GM23338 (cell line): ENCODE measurements around the gene ZDHHC7. TPM values are rescaled to one million over a fixed set of nuclear protein-coding genes. Genes with fewer than 3 reads are reported as not detected.

Experiments
- ATAC-seq: fragments of 200-7000 bp; cut with Tn5 transposase; 3 replicates; pipeline ENCODE4 v1.9.1; 2020
- DNase-seq: peaks from one replicate; pipeline ENCODE4 v3.0.0-alpha.2; 2015; ENCODE audit warnings: low spot score
- H2AFZ ChIP-seq: fragments of 200-600 bp; sonication (generic); 2 replicates; pipeline ENCODE4 v1.8.0; 2016; ENCODE audit warnings: antibody characterized with exemption, mild to moderate bottlenecking, moderate library complexity
- H3F3A ChIP-seq: fragments of 200-600 bp; sonication (generic); replicated peaks from 2 replicates; pipeline ENCODE4 v1.8.0; 2017; ENCODE audit warnings: antibody characterized with exemption, mixed run types, low read depth
- H3K27ac ChIP-seq: fragments of 200-600 bp; sonication (generic); 2 replicates; pipeline ENCODE4 v1.6.1; 2016; ENCODE audit warnings: low read depth
- H3K27me3 ChIP-seq: fragments of 200-600 bp; sonication (generic); 2 replicates; pipeline ENCODE4 v1.8.0; 2016; ENCODE audit warnings: mild to moderate bottlenecking, mixed run types, moderate library complexity; ENCODE audit not compliant: insufficient read depth
- H3K36me3 ChIP-seq: fragments of 200-600 bp; sonication (generic); 2 replicates; pipeline ENCODE4 v1.8.0; 2016; ENCODE audit warnings: mild to moderate bottlenecking; ENCODE audit not compliant: insufficient read depth
- H3K4me1 ChIP-seq: fragments of 200-600 bp; sonication (generic); 2 replicates; pipeline ENCODE4 v1.8.0; 2016; ENCODE audit warnings: mild to moderate bottlenecking, moderate library complexity; ENCODE audit not compliant: insufficient read depth
- H3K4me2 ChIP-seq: fragments of 200-600 bp; sonication (generic); 2 replicates; pipeline ENCODE4 v1.7.1; 2017; ENCODE audit warnings: mixed run types
- H3K4me3 ChIP-seq: fragments of 200-600 bp; sonication (generic); 2 replicates; pipeline ENCODE4 v1.6.1; 2016; ENCODE audit warnings: mixed run types
- H3K79me2 ChIP-seq: fragments of 200-600 bp; sonication (generic); replicated peaks from 2 replicates; pipeline ENCODE4 v1.8.0; 2017; ENCODE audit warnings: mild to moderate bottlenecking; ENCODE audit not compliant: insufficient read depth
- H3K9me2 ChIP-seq: fragments of 200-600 bp; sonication (generic); 2 replicates; pipeline ENCODE4 v1.8.0; 2017; ENCODE audit not compliant: insufficient read depth
- H4K20me1 ChIP-seq: fragments of 200-600 bp; sonication (generic); replicated peaks from 2 replicates; pipeline ENCODE4 v1.8.0; 2017; ENCODE audit warnings: mild to moderate bottlenecking; ENCODE audit not compliant: insufficient read depth
- H3K27ac Mint-ChIP-seq: 2 replicates; pipeline ENCODE4 v1.8.0; 2020; ENCODE audit warnings: inconsistent platforms, mild to moderate bottlenecking, moderate library complexity, mixed read lengths
- H3K27me3 Mint-ChIP-seq: 3 replicates; pipeline ENCODE4 v1.8.0; 2022; ENCODE audit warnings: low read depth, mild to moderate bottlenecking, moderate library complexity, mixed read lengths, inconsistent platforms; ENCODE audit not compliant: insufficient read depth, poor library complexity
- H3K36me3 Mint-ChIP-seq: 3 replicates; pipeline ENCODE4 v1.8.0; 2021; ENCODE audit warnings: low read depth, mild to moderate bottlenecking, inconsistent platforms, moderate library complexity, mixed read lengths
- H3K4me1 Mint-ChIP-seq: 3 replicates; pipeline ENCODE4 v1.8.0; 2020; ENCODE audit warnings: mild to moderate bottlenecking, inconsistent platforms, mixed read lengths
- H3K4me3 Mint-ChIP-seq: 3 replicates; pipeline ENCODE4 v1.8.0; 2021; ENCODE audit warnings: moderate library complexity, mild to moderate bottlenecking, inconsistent platforms, mixed read lengths
- H3K9me3 Mint-ChIP-seq: 3 replicates; pipeline ENCODE4 v1.8.0; 2020; ENCODE audit warnings: moderate library complexity, mild to moderate bottlenecking, inconsistent platforms, mixed read lengths
- CREB1 ChIP-seq: fragments of 250-450 bp; sonication (Bioruptor Pico); IDR thresholded peaks from 2 replicates; pipeline ENCODE4 v1.5.0; 2020; ENCODE audit warnings: low read depth, mild to moderate bottlenecking, moderate library complexity
- EZH2 ChIP-seq: fragments of 200-600 bp; sonication (generic); IDR thresholded peaks from one replicate; pipeline ENCODE4 v1.8.0; 2017; ENCODE audit warnings: antibody characterized with exemption, mild to moderate bottlenecking, low read depth; ENCODE audit not compliant: unreplicated experiment
- NANOG ChIP-seq: IDR thresholded peaks from 2 replicates; pipeline ENCODE4 v1.6.1; 2016; ENCODE audit warnings: antibody characterized with exemption, borderline replicate concordance
- ZNF114 ChIP-seq: fragments of 250-450 bp; sonication (Bioruptor Pico); IDR thresholded peaks from 2 replicates; pipeline ENCODE4 v1.5.0; 2020; ENCODE audit warnings: mild to moderate bottlenecking, moderate library complexity
- ZNF331 ChIP-seq: fragments of 250-450 bp; sonication (Bioruptor Pico); IDR thresholded peaks from 2 replicates; pipeline ENCODE4 v1.5.0; 2020; ENCODE audit warnings: low read depth, mild to moderate bottlenecking, moderate library complexity
- polyA plus RNA-seq: library from polyadenylated mRNA; unstranded; fragments of >200 nt; fragmentation: Nextera tagmentation; extraction: Ambion mirVana; gene quantifications from 2 replicates; pipeline ENCODE4 v1.2.1, GENCODE V29; 2016
- total RNA-seq: library from RNA; depleted of rRNA; stranded (reverse); fragments of >200 nt; shearing (Covaris generic); gene quantifications from 2 replicates; pipeline ENCODE4 v1.2.3, GENCODE V29; 2014
- TF ChIP-seq, protein P1 (sequence below), 2 experiments: fragments of 200-600 bp in 1 of 2; sonication (generic) in 1 of 2; conservative IDR thresholded peaks; 2 replicates each; pipeline versions ENCODE4 v1.5.1 to v1.6.1; 2016 to 2017; ENCODE audit warnings: antibody characterized with exemption in 2 of 2, low read depth in 2 of 2, mild to moderate bottlenecking in 2 of 2, moderate library complexity in 1 of 2
- TF ChIP-seq, protein P2 (sequence below): fragments of 250-450 bp; sonication (Bioruptor Pico); IDR thresholded peaks from 2 replicates; pipeline ENCODE4 v1.5.0; 2020; ENCODE audit warnings: mild to moderate bottlenecking, moderate library complexity

The ZDHHC7 gene
- total and polyA plus RNA-seq, 2 experiments from 2014 or later: 13.1 to 46.1 TPM

GRCh38 chr16:85057948-85058347 is 46.6 kb upstream of the ZDHHC7 start:
- ATAC-seq (no peak), DNase-seq (no peak)
- Mint-ChIP-seq H3K27me3 (peaks cover 6% of the 10 kb centered on the region), H3K4me3 (no peak overlapping the region), H3K27ac (no peak overlapping the region), H3K36me3 (no peaks in the 10 kb centered on the region), H3K4me1 (peaks cover 33% of the 10 kb centered on the region), H3K9me3 (no peaks in the 10 kb centered on the region)
- H3K27ac ChIP-seq: no peak overlapping the region
- H3K4me1 ChIP-seq: peaks cover 10% of the 10 kb centered on the region
- no peaks in the 10 kb centered on the region for H3K36me3 ChIP-seq
- no peaks in the 10 kb centered on the region for H3K79me2 ChIP-seq
- H3K4me3 ChIP-seq: no peak overlapping the region
- H3F3A ChIP-seq: 0 out of 2 replicates have a peak, but pooled peaks cover 3% of the 10 kb centered on the region
- H2AFZ ChIP-seq: no peak overlapping the region
- H3K27me3 ChIP-seq: no peaks in the 10 kb centered on the region
- H3K9me2 ChIP-seq: no peaks in the 10 kb centered on the region
- TF ChIP-seq NANOG (no peak), EZH2 (no peak), ZNF114 (CRISPR knock-in tag) (no peak), CREB1 (CRISPR knock-in tag) (no peak), ZNF331 (no peak)
- TF ChIP-seq, protein P1, sequence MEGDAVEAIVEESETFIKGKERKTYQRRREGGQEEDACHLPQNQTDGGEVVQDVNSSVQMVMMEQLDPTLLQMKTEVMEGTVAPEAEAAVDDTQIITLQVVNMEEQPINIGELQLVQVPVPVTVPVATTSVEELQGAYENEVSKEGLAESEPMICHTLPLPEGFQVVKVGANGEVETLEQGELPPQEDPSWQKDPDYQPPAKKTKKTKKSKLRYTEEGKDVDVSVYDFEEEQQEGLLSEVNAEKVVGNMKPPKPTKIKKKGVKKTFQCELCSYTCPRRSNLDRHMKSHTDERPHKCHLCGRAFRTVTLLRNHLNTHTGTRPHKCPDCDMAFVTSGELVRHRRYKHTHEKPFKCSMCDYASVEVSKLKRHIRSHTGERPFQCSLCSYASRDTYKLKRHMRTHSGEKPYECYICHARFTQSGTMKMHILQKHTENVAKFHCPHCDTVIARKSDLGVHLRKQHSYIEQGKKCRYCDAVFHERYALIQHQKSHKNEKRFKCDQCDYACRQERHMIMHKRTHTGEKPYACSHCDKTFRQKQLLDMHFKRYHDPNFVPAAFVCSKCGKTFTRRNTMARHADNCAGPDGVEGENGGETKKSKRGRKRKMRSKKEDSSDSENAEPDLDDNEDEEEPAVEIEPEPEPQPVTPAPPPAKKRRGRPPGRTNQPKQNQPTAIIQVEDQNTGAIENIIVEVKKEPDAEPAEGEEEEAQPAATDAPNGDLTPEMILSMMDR (conservative IDR thresholded peaks at IDR 0.05; ENCODE audit: low read depth in 2 of 2): no peak
- TF ChIP-seq, protein P2, sequence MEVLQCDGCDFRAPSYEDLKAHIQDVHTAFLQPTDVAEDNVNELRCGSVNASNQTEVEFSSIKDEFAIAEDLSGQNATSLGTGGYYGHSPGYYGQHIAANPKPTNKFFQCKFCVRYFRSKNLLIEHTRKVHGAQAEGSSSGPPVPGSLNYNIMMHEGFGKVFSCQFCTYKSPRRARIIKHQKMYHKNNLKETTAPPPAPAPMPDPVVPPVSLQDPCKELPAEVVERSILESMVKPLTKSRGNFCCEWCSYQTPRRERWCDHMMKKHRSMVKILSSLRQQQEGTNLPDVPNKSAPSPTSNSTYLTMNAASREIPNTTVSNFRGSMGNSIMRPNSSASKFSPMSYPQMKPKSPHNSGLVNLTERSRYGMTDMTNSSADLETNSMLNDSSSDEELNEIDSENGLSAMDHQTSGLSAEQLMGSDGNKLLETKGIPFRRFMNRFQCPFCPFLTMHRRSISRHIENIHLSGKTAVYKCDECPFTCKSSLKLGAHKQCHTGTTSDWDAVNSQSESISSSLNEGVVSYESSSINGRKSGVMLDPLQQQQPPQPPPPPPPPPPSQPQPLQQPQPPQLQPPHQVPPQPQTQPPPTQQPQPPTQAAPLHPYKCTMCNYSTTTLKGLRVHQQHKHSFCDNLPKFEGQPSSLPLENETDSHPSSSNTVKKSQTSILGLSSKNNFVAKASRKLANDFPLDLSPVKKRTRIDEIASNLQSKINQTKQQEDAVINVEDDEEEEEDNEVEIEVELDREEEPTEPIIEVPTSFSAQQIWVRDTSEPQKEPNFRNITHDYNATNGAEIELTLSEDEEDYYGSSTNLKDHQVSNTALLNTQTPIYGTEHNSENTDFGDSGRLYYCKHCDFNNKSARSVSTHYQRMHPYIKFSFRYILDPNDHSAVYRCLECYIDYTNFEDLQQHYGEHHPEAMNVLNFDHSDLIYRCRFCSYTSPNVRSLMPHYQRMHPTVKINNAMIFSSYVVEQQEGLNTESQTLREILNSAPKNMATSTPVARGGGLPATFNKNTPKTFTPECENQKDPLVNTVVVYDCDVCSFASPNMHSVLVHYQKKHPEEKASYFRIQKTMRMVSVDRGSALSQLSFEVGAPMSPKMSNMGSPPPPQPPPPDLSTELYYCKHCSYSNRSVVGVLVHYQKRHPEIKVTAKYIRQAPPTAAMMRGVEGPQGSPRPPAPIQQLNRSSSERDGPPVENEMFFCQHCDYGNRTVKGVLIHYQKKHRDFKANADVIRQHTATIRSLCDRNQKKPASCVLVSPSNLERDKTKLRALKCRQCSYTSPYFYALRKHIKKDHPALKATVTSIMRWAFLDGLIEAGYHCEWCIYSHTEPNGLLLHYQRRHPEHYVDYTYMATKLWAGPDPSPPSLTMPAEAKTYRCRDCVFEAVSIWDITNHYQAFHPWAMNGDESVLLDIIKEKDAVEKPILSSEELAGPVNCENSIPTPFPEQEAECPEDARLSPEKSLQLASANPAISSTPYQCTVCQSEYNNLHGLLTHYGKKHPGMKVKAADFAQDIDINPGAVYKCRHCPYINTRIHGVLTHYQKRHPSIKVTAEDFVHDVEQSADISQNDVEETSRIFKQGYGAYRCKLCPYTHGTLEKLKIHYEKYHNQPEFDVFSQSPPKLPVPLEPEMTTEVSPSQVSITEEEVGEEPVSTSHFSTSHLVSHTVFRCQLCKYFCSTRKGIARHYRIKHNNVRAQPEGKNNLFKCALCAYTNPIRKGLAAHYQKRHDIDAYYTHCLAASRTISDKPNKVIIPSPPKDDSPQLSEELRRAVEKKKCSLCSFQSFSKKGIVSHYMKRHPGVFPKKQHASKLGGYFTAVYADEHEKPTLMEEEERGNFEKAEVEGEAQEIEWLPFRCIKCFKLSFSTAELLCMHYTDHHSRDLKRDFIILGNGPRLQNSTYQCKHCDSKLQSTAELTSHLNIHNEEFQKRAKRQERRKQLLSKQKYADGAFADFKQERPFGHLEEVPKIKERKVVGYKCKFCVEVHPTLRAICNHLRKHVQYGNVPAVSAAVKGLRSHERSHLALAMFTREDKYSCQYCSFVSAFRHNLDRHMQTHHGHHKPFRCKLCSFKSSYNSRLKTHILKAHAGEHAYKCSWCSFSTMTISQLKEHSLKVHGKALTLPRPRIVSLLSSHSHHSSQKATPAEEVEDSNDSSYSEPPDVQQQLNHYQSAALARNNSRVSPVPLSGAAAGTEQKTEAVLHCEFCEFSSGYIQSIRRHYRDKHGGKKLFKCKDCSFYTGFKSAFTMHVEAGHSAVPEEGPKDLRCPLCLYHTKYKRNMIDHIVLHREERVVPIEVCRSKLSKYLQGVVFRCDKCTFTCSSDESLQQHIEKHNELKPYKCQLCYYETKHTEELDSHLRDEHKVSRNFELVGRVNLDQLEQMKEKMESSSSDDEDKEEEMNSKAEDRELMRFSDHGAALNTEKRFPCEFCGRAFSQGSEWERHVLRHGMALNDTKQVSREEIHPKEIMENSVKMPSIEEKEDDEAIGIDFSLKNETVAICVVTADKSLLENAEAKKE (CRISPR knock-in tag): no peak
- H4K20me1 ChIP-seq: no peaks in the 10 kb centered on the region
- H3K4me2 ChIP-seq: no peak overlapping the region
